Testis (tissue), 3 donors: ENCODE measurements around the gene ABCA4. TPM values are rescaled to one million over a fixed set of nuclear protein-coding genes. Genes with fewer than 3 reads are reported as not detected.

ENCODE experiments used
- DNase-seq: peaks from one replicate; pipeline ENCODE4 v3.0.0-alpha.2; 2019
- H3K27ac ChIP-seq, 2 donors: fragments of 200-600 bp; sonication (generic); one replicate each; pipeline ENCODE4 v1.5.1; 2019
- H3K27me3 ChIP-seq: fragments of 200-600 bp; sonication (generic); one replicate; pipeline ENCODE4 v1.5.1; 2019
- H3K36me3 ChIP-seq: fragments of 200-600 bp; sonication (generic); one replicate; pipeline ENCODE4 v1.5.1; 2017; ENCODE audit warnings: low read depth; ENCODE audit errors: missing control alignments
- H3K4me1 ChIP-seq: fragments of 200-600 bp; sonication (generic); one replicate; pipeline ENCODE4 v1.5.1; 2019
- H3K4me3 ChIP-seq, 2 donors: fragments of 200-600 bp; sonication (generic); one replicate each; pipeline ENCODE4 v1.5.1; 2017 to 2019
- H3K9me3 ChIP-seq: fragments of 200-600 bp; sonication (generic); one replicate; pipeline ENCODE4 v1.5.1; 2017
- CTCF ChIP-seq, 3 experiments: fragments of 450-650 bp in 2 of 3; fragments of 200-600 bp in 1 of 3; sonication (generic) in 1 of 3; IDR thresholded peaks; one replicate each; pipeline ENCODE4 v1.5.1; 2016 to 2019; ENCODE audit warnings: antibody characterized with exemption in 3 of 3, mild to moderate bottlenecking in 2 of 3, moderate library complexity in 1 of 3
- POLR2A ChIP-seq: fragments of 450-650 bp; IDR thresholded peaks from one replicate; pipeline ENCODE4 v1.6.1; 2017; ENCODE audit warnings: antibody characterized with exemption, mild to moderate bottlenecking, moderate library complexity
- WGBS, 2 donors: methylation state at CpG; one replicate each; pipeline ENCODE4 v1.1.5; 2018; 5-methylcytosine and 5-hydroxymethylcytosine counted together
- intact Hi-C: fragments of 100-400 bp; cut with DNase I; formaldehyde crosslinking; loops from one replicate; pipeline ENCODE4 v1.15.1; 2023; ENCODE audit warnings: low total_unique reads
- polyA plus RNA-seq: library from polyadenylated mRNA; stranded (reverse); fragments of 350-450 nt; fragmentation: Illumina TruSeq; extraction: RNeasy Lipid Tissue Mini Kit (QIAGEN cat#74804); gene quantifications from one replicate; pipeline ENCODE4 v1.2.3, GENCODE V29; 2014; ENCODE audit warnings: low read depth, low replicate concordance; ENCODE audit not compliant: insufficient read depth
- total RNA-seq, 2 donors: library from RNA; depleted of rRNA; stranded (reverse); fragments of >200 nt; gene quantifications; one replicate each; pipeline ENCODE4 v1.2.3, GENCODE V29; 2016

Gene ABCA4
- total and polyA plus RNA-seq, 3 donors from 2014 or later: 1.6 to 1.8 (median 1.8) TPM

GRCh38 chr1:94044290-94044790 lies 76.6 kb downstream of the ABCA4 start:
- H3K36me3 ChIP-seq: no peaks in the 10 kb centered on the region
- 39 to 56% methylated on average over 8 to 9 of the region's 9 CpGs for WGBS, 2 donors
- intact Hi-C loops: no loop called here
- no peaks in the 10 kb centered on the region for H3K27me3 ChIP-seq
- no peak overlapping the region for H3K4me3 ChIP-seq
- peak overlapping the region in 1 of 2 donors; percentile 44 for H3K27ac ChIP-seq
- TF ChIP-seq CTCF (IDR thresholded peaks at IDR 0.05): no peak
- TF ChIP-seq POLR2A: no peak
- DNase-seq: no peak
- H3K4me1 ChIP-seq: peaks cover 8% of the 10 kb centered on the region
- no peaks in the 10 kb centered on the region for H3K9me3 ChIP-seq

GRCh38 chr1:94043738-94044289 lies 77.1 kb downstream of the ABCA4 start:
- TF ChIP-seq POLR2A: no peak
- no peak for TF ChIP-seq CTCF (IDR thresholded peaks at IDR 0.05)
- Histone ChIP-seq H3K9me3 (no peaks in the 10 kb centered on the region), H3K4me1 (peaks cover 11% of the 10 kb centered on the region), H3K27ac (peak overlapping the region in 1 of 2 donors; percentile 44), H3K36me3 (no peaks in the 10 kb centered on the region), H3K27me3 (no peaks in the 10 kb centered on the region), H3K4me3 (no peak overlapping the region)
- intact Hi-C loops: no loop called here
- DNase-seq: no peak
- WGBS, 2 donors: 67 to 82% methylated on average over 4 of the region's 4 CpGs

GRCh38 chr1:94042388-94042787 lies 78.6 kb downstream of the ABCA4 start:
- TF ChIP-seq CTCF (IDR thresholded peaks at IDR 0.05) (no peak), POLR2A (no peak)
- Histone ChIP-seq H3K27me3 (no peaks in the 10 kb centered on the region), H3K4me1 (peaks cover 11% of the 10 kb centered on the region), H3K4me3 (no peak overlapping the region), H3K36me3 (no peaks in the 10 kb centered on the region), H3K9me3 (no peaks in the 10 kb centered on the region), H3K27ac (no peak overlapping the region)
- intact Hi-C loops: no loop called here
- no peak for DNase-seq
- WGBS, 2 donors: 91 to 100% methylated on average over 1 of the region's 1 CpG

- WGBS, 2 donors: 60 to 64% methylated on average over 11 of the region's 11 CpGs
- TF ChIP-seq CTCF (IDR thresholded peaks at IDR 0.05) (peak in 1 of 3 experiments; percentile 7), POLR2A (no peak)
- H3K4me1 ChIP-seq: peaks cover 7% of the 10 kb centered on the region
- H3K36me3 ChIP-seq: no peaks in the 10 kb centered on the region
- intact Hi-C loops: no loop called here
- H3K27ac ChIP-seq: peak overlapping the region in 1 of 2 donors; percentile 71
- no peak overlapping the region for H3K4me3 ChIP-seq
- no peaks in the 10 kb centered on the region for H3K27me3 ChIP-seq
- peak; percentile 37 for DNase-seq
- no peaks in the 10 kb centered on the region for H3K9me3 ChIP-seq
These were observed 80.9 kb downstream of the ABCA4 start for GRCh38 chr1:94039871-94040569.
